GM12865 (cell line): Measurements from ENCODE around the gene FHIT.

Experiments
- DNase-seq: peaks from one replicate; pipeline ENCODE4 v3.0.0; 2010; ENCODE audit warnings: low read depth
- H3K4me3 ChIP-seq: 2 replicates; pipeline ENCODE4 v1.5.1; 2011; ENCODE audit warnings: mild to moderate bottlenecking, low read depth, low read length, control low read depth
- CTCF ChIP-seq: IDR thresholded peaks from 2 replicates; pipeline ENCODE4 v1.5.1; 2011; ENCODE audit warnings: low read length, control low read depth, low read depth, inconsistent platforms; ENCODE audit not compliant: insufficient read depth; ENCODE audit errors: missing control alignments

Gene FHIT

GRCh38 chr3:60333710-60334109, 917.5 kb downstream of the FHIT start:
- no peak for TF ChIP-seq CTCF
- H3K4me3 ChIP-seq = no peak overlapping the region
- DNase-seq = no peak

DNA sequence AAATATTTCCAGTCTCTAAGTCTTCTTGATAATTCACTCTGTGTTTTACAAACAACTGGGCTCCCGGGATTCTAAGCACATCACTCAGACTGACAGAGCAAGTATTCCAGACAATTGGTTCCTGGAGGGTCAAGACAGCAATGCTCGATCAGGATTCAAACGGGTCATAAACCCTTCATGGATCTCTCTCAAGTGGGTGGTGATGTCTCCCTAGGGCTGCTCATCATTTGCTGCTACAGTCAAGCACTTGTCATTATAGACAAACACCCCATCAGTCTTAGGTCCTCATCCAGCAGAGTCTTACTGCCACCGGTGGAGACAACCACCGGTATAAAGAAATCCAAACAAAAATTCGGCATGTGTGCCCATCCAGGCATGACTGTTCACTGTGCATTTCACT, 921.1 kb downstream of the FHIT start:
- no peak for DNase-seq
- no peak overlapping the region for H3K4me3 ChIP-seq
- no peak for TF ChIP-seq CTCF

GRCh38 chr3:60325610-60326170, 925.6 kb downstream of the FHIT start:
- H3K4me3 ChIP-seq = no peak overlapping the region
- no peak for DNase-seq
- TF ChIP-seq CTCF = no peak

- TF ChIP-seq CTCF = no peak
- H3K4me3 ChIP-seq = no peak overlapping the region
- DNase-seq = no peak
Measured at GRCh38 chr3:60323651-60324050, 927.6 kb downstream of the FHIT start.

DNA sequence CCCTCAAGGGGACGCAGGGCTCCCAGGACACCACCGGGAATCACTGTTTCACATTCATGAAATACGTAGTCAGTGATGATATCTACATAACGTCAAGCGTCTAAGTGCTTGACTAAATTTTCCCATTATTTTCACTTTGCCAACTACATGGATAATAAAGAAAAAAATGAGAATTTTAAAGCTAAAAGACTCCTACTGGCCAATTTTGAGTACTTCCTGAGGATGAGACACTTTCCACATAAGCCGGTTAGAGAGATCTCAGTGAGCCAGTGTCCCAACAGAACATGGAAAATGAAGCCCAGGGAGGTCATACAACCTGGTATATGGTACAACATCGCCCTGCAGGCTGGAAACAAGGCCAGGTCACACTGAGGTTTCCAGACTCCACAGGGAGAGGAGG, 928.1 kb downstream of the FHIT start:
- no peak overlapping the region for H3K4me3 ChIP-seq
- no peak for DNase-seq
- TF ChIP-seq CTCF = no peak

DNA sequence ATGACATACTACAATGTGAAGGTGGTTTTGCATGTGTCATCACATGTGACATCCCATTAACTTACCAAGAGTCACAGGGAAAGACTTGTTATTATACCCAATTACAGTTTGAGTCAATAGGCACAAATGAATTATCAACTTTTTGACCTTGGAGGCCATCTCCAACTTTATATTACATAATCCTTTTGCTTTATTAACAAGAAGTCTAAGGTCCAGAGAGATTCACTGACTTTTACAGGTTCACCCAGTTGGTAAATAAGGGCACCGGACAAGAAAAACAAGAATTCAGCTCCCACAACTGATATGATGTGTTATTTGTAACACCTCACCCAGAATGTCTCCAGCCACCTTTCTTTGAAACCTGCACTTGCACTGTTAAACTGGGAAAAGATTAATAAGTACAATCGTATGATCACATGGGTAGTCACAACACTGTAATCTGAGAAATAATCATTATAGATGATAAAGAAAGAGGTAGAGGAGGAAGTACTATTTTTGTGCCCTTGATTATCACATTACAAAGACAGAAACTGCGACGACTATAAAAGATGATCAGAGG, 928.9 kb downstream of the FHIT start:
- H3K4me3 ChIP-seq = no peak overlapping the region
- TF ChIP-seq CTCF = no peak
- no peak for DNase-seq
